ENCODE results near the gene TJP2. TPM values are rescaled to one million over a fixed set of nuclear protein-coding genes. Genes with fewer than 3 reads are reported as not detected.

The TJP2 gene
- total RNA-seq: 29.6 and 41.8 TPM in 2 replicates

GRCh38 chr9:69173891-69174615, at the start of gene TJP2:
TJP2 (plus strand) TSS chr9:69174277; CDS start chr9:69174373, 96 bp downstream.

Other genes with a start within 250 kb of the TJP2 start
- not detected in 2 replicates for gene PRKACG, start 160.2 kb upstream of the TJP2 start, total RNA-seq
- gene FXN, start 138.5 kb upstream of the TJP2 start, total RNA-seq: 1.00 and 1.9 TPM in 2 replicates
- gene ENTREP1, start 150.9 kb downstream of the TJP2 start, total RNA-seq: not detected in 2 replicates

Measured in smooth muscle cell of bladder (primary cell).